OCI-LY7 (cell line): ENCODE data around the gene IGF1R.

Experiments
- CTCF ChIP-seq: fragments of 200-600 bp; sonication (generic); conservative IDR thresholded peaks from 2 replicates; pipeline ENCODE4 v1.5.1; 2014; ENCODE audit warnings: mild to moderate bottlenecking, antibody characterized with exemption, low read length, moderate library complexity, mixed read lengths
- EZH2phosphoT487 ChIP-seq: fragments of 200-600 bp; sonication (generic); IDR thresholded peaks from 2 replicates; pipeline ENCODE4 v1.6.1; 2018; ENCODE audit warnings: low read depth, borderline replicate concordance, mild to moderate bottlenecking, mixed run types, antibody characterized with exemption, low read length, moderate library complexity, mixed read lengths

DNA sequence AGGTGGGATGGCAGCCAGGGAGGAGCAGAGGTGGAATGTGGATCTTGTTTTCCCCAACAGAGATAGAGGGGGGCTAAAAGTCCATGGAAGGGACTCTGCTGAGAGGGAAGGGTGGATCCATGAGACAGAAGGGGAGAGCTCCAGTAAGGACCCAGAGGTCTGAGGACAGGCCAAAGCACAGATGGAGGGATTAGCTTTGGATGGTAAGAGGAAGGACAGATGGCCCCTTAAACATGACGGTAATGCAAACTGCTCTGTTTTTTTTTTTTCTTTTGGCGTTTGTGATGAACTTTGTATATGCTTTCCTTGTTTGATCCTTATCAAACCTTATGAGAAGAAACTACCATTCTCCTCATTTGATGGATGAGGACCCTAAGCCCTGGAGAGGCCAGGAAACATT is 96.2 kb downstream of the IGF1R start:
- TF ChIP-seq CTCF (no peak), EZH2phosphoT487 (no peak)
